ENCODE results near the gene BRD2.

Gene BRD2

GRCh38 chr6:32950010-32950409 is 18.4 kb upstream of the BRD2 start:
- no peak for DNase-seq

GRCh38 chr6:32950449-32950848 is 17.9 kb upstream of the BRD2 start:
- DNase-seq, result no peak

- no peak for DNase-seq
These were observed 15.3 kb upstream of the BRD2 start, which contains the start of gene HLA-DMA for GRCh38 chr6:32952817-32953739. TSS of gene HLA-DMA (minus strand) at chr6:32953097. CDS start at chr6:32953036, 61 bp downstream.

- DNase-seq, result no peak
These were observed 14.6 kb upstream of the BRD2 start for GRCh38 chr6:32953775-32954174.

- DNase-seq, result no peak
These were observed 14.1 kb upstream of the BRD2 start for GRCh38 chr6:32954267-32954666.

GRCh38 chr6:32954986-32955802 is 13.2 kb upstream of the BRD2 start:
- no peak for DNase-seq

- no peak for DNase-seq
These were observed 12.2 kb upstream of the BRD2 start for GRCh38 chr6:32956176-32956575.

- no peak for DNase-seq
These were observed 7.8 kb upstream of the BRD2 start for GRCh38 chr6:32960563-32960962.

GRCh38 chr6:32962213-32962826 is 6.1 kb upstream of the BRD2 start:
- no peak for DNase-seq

GRCh38 chr6:32963866-32964265 is 4.5 kb upstream of the BRD2 start:
- no peak for DNase-seq

GRCh38 chr6:32964776-32965175 is 3.6 kb upstream of the BRD2 start:
- DNase-seq, result no peak

- DNase-seq, result no peak
These were observed 973 bp upstream of the BRD2 start for GRCh38 chr6:32967151-32968091.

GRCh38 chr6:32968867-32969684 is 682 bp downstream of the BRD2 start:
- DNase-seq, result no peak

- no peak for DNase-seq
These were observed 1.5 kb downstream of the BRD2 start for GRCh38 chr6:32969685-32970412.

GRCh38 chr6:32970413-32971241 is 2.2 kb downstream of the BRD2 start:
- no peak for DNase-seq

- DNase-seq, result no peak
These were observed 2.8 kb downstream of the BRD2 start for GRCh38 chr6:32971242-32971580.

GRCh38 chr6:32971581-32972352 is 3.4 kb downstream of the BRD2 start:
- peak; percentile 98 for DNase-seq

- no peak for DNase-seq
These were observed 4.2 kb downstream of the BRD2 start for GRCh38 chr6:32972353-32973143.

Data from NCI-H187 treated with DMSO at 0.1 percent for 48 hours (cell line).